ENCODE results near the gene A4GALT.

- TF ChIP-seq CTCF (conservative IDR thresholded peaks at IDR 0.05 in 1 of 2, IDR thresholded peaks at IDR 0.05 in 1 of 2; ENCODE audit: low read depth in 1 of 2, low read length in 2 of 2), result no peak
- no peak for TF ChIP-seq EZH2 (IDR thresholded peaks at IDR 0.05; ENCODE audit: low read length, missing control alignments)
Measured at GRCh38 chr22:42645938-42646568, 74.6 kb downstream of the A4GALT start.

Measured in fibroblast of lung (primary cell).